Ishikawa (cell line): Measurements from ENCODE around the gene MUC5AC.

Source experiments
- CEBPB ChIP-seq: IDR thresholded peaks from 2 replicates; pipeline ENCODE4 v1.6.1; 2012
- CREB1 ChIP-seq: IDR thresholded peaks from 2 replicates; pipeline ENCODE4 v1.6.1; 2012; ENCODE audit warnings: low read depth
- EGR1 ChIP-seq: IDR thresholded peaks from 2 replicates; pipeline ENCODE4 v1.6.1; 2012
- EP300 ChIP-seq: IDR thresholded peaks from 2 replicates; pipeline ENCODE4 v1.6.1; 2012; ENCODE audit warnings: borderline replicate concordance
- FOXM1 ChIP-seq: IDR thresholded peaks from 2 replicates; pipeline ENCODE4 v1.6.1; 2012; ENCODE audit warnings: low read depth, borderline replicate concordance
- NFIC ChIP-seq: IDR thresholded peaks from 2 replicates; pipeline ENCODE4 v1.6.1; 2012
- RAD21 ChIP-seq: IDR thresholded peaks from 2 replicates; pipeline ENCODE4 v1.6.1; 2012; ENCODE audit warnings: low read depth
- REST ChIP-seq: IDR thresholded peaks from 2 replicates; pipeline ENCODE4 v1.6.1; 2012; ENCODE audit warnings: low read depth, mild to moderate bottlenecking
- TAF1 ChIP-seq: IDR thresholded peaks from 2 replicates; pipeline ENCODE4 v1.6.1; 2012; ENCODE audit warnings: low read depth, mild to moderate bottlenecking
- TCF12 ChIP-seq: IDR thresholded peaks from 2 replicates; pipeline ENCODE4 v1.6.1; 2012; ENCODE audit warnings: low read depth
- TEAD4 ChIP-seq: IDR thresholded peaks from 2 replicates; pipeline ENCODE4 v1.6.1; 2012
- USF1 ChIP-seq: IDR thresholded peaks from 2 replicates; pipeline ENCODE4 v1.6.1; 2012
- YY1 ChIP-seq: IDR thresholded peaks from 2 replicates; pipeline ENCODE4 v1.6.1; 2012; ENCODE audit warnings: low read depth
- ZBTB7A ChIP-seq: IDR thresholded peaks from 2 replicates; pipeline ENCODE4 v1.6.1; 2012; ENCODE audit warnings: low read depth
- TF ChIP-seq, protein P1 (sequence below): IDR thresholded peaks from 2 replicates; pipeline ENCODE4 v1.6.1; 2012

Gene MUC5AC

DNA sequence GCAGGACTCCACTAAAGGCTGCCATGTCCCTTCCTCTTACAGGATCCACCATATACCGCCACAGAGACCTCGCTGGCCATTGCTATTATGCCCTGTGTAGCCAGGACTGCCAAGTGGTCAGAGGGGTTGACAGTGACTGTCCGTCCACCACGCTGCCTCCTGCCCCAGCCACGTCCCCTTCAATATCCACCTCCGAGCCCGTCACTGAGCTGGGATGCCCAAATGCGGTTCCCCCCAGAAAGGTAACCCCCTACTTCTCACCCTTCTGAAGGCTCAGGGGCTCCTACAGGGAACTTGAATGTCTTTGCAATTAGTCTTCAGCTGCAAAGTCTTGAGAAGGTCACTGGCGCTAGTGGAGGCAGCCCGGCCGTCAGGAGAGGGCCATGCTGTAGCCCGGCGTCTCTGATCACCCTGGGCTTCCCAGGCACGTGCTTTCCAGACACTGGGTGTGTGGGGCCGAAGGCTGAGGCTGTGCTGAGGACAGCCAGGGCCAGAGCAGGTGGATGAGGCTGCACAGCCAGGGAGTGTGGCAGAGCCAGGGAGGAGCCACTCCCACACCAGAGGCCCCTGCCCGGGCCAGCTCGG is 35.1 kb downstream of the MUC5AC start:
- TF ChIP-seq ZBTB7A = no peak

GRCh38 chr11:1193326-1194230 is 35.8 kb downstream of the MUC5AC start:
- TF ChIP-seq TEAD4 = no peak
- no peak for TF ChIP-seq REST
- no peak for TF ChIP-seq EP300
- TF ChIP-seq TCF12 = no peak
- no peak for TF ChIP-seq FOXM1
- TF ChIP-seq ZBTB7A = no peak
- TF ChIP-seq CREB1 = no peak
- TF ChIP-seq EGR1 = no peak
- no peak for TF ChIP-seq CEBPB

DNA sequence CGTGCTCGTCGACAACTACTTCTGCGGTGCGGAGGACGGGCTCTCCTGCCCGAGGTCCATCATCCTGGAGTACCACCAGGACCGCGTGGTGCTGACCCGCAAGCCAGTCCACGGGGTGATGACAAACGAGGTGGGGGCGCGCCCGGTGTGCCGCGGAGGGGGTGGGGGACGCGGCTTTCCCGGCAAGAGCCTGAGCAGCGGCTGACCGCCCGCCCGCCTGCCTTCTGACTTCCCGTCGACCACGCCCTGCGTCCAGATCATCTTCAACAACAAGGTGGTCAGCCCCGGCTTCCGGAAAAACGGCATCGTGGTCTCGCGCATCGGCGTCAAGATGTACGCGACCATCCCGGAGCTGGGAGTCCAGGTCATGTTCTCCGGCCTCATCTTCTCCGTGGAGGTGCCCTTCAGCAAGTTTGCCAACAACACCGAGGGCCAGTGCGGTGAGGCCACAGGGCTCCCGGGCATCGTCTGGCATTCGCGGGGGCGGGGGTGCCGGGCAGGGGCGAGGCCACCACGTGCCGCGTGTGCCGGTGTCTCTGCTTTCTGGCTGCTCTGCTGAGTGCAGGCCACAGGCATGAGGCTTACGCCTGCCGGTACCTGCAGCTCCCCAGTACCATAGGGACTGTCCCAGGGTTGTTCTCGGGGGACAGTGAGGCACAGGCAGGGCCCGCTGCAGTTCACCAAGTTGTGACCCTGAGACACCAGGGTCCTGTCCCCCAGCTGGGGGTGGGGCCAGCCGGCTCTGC is 36.7 kb downstream of the MUC5AC start:
- TF ChIP-seq CEBPB (no peak), RAD21 (no peak), ZBTB7A (no peak), TAF1 (no peak), TEAD4 (no peak), EGR1 (no peak), USF1 (no peak), NFIC (no peak), CREB1 (no peak), FOXM1 (no peak), YY1 (no peak), EP300 (no peak)

DNA sequence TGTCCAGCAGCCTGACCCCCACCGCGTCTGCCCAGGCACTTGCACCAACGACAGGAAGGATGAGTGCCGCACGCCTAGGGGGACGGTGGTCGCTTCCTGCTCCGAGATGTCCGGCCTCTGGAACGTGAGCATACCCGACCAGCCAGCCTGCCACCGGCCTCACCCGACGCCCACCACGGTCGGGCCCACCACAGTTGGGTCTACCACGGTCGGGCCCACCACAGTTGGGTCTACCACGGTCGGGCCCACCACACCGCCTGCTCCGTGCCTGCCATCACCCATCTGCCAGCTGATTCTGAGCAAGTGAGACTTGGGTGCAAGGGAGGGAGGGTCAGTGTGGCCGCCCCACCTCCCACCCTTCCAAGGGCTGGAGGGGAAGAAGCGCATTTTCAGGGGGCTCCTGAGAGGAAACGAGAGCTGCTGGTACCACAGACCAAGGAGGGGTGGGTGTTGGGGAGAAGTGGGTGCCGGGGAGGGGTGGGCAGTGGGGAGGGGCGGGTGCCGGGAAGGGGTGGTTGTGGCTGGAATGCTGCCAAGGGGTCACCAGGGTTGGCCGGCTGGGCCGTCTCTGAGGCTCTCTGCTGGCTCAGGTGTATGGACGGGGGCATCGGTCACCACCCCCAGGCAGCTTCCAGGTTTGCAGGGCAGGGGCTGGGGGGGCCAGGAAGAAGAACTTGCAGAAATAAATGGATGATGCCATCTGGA is 37.4 kb downstream of the MUC5AC start:
- TF ChIP-seq RAD21 = no peak
- no peak for TF ChIP-seq YY1
- TF ChIP-seq CREB1 = no peak
- no peak for TF ChIP-seq TAF1
- no peak for TF ChIP-seq REST
- no peak for TF ChIP-seq TCF12
- TF ChIP-seq, protein P1, sequence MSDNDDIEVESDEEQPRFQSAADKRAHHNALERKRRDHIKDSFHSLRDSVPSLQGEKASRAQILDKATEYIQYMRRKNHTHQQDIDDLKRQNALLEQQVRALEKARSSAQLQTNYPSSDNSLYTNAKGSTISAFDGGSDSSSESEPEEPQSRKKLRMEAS = no peak
- no peak for TF ChIP-seq EP300
- TF ChIP-seq EGR1 = no peak
- TF ChIP-seq ZBTB7A = no peak
- no peak for TF ChIP-seq TEAD4
- no peak for TF ChIP-seq CEBPB
- no peak for TF ChIP-seq USF1
- TF ChIP-seq FOXM1 = no peak

GRCh38 chr11:1195682-1196515 is 38.1 kb downstream of the MUC5AC start:
- TF ChIP-seq TAF1 = no peak
- TF ChIP-seq, protein P1 = no peak
- TF ChIP-seq TCF12 = no peak
- TF ChIP-seq ZBTB7A = no peak
- no peak for TF ChIP-seq TEAD4
- TF ChIP-seq NFIC = no peak
- no peak for TF ChIP-seq CEBPB
- no peak for TF ChIP-seq CREB1
